Suppressor macrophage treated with lipopolysaccharide for 1 hour (primary cell): ENCODE measurements around the gene SEPTIN8.

Source experiments
- DNase-seq, 3 donors: peaks; one replicate each; pipeline ENCODE4 v3.0.0-alpha.2; 2020 to 2022

The SEPTIN8 gene

GRCh38 chr5:132777209-132778069, at the start of gene SEPTIN8:
TSS of gene SEPTIN8 (minus strand) at chr5:132777239. CDS start at chr5:132777137, 102 bp downstream.
- peak; percentile 63 to 84 (median 73) for DNase-seq

- no peak for DNase-seq
These were observed 49.5 kb upstream of the SEPTIN8 start for GRCh38 chr5:132826424-132827082.

- DNase-seq, result no peak
These were observed 48.9 kb upstream of the SEPTIN8 start for GRCh38 chr5:132825834-132826391.

- peak in 1 of 3 donors; percentile 42 for DNase-seq
These were observed 48.2 kb upstream of the SEPTIN8 start for GRCh38 chr5:132825033-132825833.

- no peak for DNase-seq
These were observed 47.4 kb upstream of the SEPTIN8 start for GRCh38 chr5:132824426-132824825.

- DNase-seq, result no peak
These were observed 46.5 kb upstream of the SEPTIN8 start for GRCh38 chr5:132823481-132824050.

- no peak for DNase-seq
These were observed 45.8 kb upstream of the SEPTIN8 start for GRCh38 chr5:132822650-132823480.

- DNase-seq, result no peak
These were observed 44.8 kb upstream of the SEPTIN8 start for GRCh38 chr5:132821791-132822190.

GRCh38 chr5:132821350-132821749, 44.3 kb upstream of the SEPTIN8 start:
- DNase-seq, result no peak

- DNase-seq, result peak; percentile 92 to 96 (median 95)
These were observed 43.2 kb upstream of the SEPTIN8 start for GRCh38 chr5:132820162-132820754.

GRCh38 chr5:132819468-132819867, 42.4 kb upstream of the SEPTIN8 start:
- DNase-seq, result no peak

- no peak for DNase-seq
These were observed 40.0 kb upstream of the SEPTIN8 start for GRCh38 chr5:132817011-132817410.

GRCh38 chr5:132816554-132816953, 39.5 kb upstream of the SEPTIN8 start:
- DNase-seq, result no peak

GRCh38 chr5:132816083-132816482, 39.0 kb upstream of the SEPTIN8 start:
- DNase-seq, result no peak

- no peak for DNase-seq
These were observed 38.4 kb upstream of the SEPTIN8 start for GRCh38 chr5:132815454-132815853.

GRCh38 chr5:132814503-132815294, 37.7 kb upstream of the SEPTIN8 start:
- DNase-seq, result no peak

- no peak for DNase-seq
These were observed 36.8 kb upstream of the SEPTIN8 start for GRCh38 chr5:132813599-132814502.

GRCh38 chr5:132812781-132813598, 36.0 kb upstream of the SEPTIN8 start, which contains the start of gene SOWAHA:
TSS of gene SOWAHA (plus strand) at chr5:132813302. CDS start at chr5:132813622, 320 bp downstream.
- DNase-seq, result no peak
